ENCODE measurements around the gene TTBK1.

Gene TTBK1

DNA sequence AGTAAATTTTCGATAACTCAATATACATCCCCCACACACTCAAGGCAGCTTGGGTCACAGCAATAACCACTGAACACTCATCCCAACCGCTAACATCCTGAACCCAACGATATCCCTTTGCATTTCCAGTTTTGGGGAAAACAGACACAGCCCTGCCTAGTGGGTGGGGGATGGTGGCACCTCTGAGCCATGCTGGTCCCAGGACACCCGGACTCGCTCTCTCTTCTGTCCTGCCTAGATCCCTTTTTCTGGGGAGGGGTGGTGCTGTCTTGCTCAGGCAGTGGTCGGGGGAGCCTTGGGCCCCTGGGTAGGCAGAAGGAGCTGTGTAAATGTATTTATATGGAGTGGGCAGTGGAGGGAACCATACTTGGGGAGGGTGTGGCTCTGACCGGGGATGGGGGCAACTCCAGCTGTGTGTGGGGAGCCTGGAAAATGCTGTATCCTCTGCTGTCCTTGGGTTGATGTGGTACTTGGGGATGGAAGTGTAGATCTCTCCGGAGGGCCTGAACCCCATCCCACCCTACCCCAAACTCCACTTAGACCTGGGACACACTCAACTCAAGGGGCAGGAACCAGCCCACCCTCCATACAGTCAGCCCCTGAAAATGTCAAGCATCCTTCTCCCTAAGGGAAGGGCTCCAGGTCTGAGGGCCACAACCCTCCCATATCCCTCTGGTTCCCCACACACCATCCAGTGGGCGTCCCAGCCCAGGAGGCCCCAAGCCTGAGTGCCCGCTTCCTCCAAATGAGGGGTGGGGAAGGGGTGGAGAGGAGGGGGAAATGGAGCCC lies 31.0 kb downstream of the TTBK1 start:
- FAIRE-seq = no peak

DNA sequence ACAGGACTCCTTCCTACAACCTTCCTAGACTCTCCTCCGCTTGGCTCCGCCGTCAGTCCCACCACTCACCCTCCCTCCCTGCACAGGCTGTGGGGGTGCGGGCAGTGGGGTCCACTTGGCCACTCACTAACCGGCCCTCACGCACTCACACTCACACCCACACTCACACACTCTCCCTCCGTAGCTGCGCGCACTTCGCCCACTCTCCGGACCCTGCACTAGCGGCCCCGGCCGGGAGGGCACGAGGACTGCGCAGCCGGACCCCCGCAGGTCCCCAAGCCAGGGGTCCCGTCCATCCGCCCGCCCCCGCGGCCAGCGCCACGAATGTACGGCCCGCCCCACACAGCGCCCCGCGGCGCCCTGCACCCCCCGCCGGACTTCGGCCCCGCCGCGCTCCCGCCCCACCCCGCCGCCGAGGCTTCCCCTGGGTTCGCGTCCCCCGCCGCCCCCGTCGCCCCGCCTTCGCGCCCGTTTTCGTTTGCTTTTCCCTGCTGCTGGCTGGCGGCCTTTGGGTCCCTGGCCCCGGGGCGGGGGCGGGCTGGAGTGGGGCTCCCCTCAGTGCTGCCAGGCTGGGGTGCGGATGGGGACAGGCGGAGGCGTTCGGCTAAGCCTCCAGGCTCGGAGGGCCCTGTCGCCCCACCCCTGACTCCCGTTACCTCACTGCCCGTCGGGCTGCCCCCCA lies 31.8 kb downstream of the TTBK1 start:
- FAIRE-seq = no peak

DNA sequence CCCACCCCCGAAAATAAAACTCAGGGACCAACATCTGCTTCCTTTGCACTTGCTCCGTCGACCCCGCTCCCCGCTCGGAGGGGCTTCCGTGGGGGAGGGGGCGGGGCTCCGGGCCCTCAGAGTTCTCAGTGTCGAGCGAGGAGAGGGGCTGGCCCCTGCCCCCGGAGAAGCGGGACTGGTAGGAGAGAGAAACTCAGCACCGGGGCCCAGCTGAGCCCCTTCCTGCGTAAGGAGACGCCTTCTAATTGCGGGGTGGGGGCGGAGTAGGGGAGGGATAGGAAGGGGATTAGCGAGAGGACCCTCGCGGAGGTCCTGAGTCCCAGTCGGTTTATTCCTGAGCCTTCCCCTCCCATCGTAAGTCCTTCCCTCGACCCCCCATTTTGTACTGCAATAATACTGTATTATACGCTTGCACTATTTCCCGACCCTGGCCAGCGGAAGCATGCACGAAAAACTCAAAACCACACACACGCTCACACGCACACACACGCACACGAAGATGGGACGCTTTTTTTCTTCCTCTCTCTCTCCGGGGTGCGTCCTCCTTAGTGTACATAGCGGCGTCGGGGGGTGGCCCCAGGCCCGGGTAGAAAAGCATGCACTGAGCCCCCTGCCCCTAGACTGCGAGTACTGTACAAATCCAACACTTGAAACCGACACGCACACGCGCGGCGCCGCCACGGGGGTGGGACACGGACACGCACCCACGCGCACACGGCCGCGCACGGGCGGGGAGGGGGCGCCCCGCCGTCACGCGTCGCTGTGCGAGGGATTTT lies 32.7 kb downstream of the TTBK1 start:
- FAIRE-seq = no peak

DNA sequence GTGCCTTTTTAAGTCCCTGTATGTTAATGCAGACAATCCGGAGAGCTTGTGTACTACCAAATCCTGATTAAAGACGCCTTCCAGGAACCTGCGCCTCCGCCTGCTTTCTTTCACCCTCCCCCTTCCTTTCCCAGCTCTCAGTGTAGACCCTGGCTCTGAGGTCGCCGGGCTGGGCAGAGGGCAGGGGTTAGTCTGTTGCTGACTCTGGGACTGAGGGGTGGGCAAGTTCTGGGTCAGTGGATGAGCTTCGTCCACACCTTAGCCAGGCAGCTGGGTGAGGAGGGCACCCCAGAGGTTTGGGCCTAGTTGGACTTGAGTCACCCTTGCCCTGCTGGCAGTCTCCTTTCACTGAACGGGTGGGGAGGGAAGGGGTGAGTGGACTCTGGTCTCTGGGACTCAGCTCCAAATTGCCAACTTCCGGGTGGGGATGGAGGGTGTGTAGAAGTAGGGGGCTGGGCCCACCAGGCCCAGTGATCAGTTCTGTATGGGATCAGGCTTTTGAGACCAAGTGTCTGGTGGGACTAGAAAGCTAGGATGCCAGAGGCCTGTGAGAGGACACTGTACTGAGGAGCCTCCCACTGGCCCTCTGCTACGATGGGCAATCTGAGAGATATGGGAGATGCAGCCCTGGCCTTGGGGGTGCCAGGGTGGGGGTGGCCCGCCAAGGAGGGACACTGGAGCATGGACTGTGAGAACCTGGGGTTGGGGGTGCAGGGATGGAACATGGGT lies 33.5 kb downstream of the TTBK1 start:
- no peak for FAIRE-seq

DNA sequence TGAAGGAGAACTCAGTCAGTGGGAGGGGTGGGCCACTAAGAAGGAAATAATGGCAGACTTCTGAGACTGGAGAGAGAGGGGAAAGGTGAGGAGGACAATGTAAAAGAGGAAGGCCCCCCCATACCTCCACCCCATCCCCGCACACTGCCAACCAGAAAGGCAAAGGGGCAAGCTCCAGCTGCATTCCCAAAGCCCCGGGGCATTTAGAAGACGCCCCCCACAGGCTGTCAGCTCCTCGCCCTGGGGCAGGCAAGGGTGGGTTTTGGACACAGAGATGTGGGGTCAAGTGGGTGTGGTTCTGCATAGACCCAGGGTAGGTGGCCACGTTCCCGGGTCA lies 34.0 kb downstream of the TTBK1 start:
- FAIRE-seq = no peak

DNA sequence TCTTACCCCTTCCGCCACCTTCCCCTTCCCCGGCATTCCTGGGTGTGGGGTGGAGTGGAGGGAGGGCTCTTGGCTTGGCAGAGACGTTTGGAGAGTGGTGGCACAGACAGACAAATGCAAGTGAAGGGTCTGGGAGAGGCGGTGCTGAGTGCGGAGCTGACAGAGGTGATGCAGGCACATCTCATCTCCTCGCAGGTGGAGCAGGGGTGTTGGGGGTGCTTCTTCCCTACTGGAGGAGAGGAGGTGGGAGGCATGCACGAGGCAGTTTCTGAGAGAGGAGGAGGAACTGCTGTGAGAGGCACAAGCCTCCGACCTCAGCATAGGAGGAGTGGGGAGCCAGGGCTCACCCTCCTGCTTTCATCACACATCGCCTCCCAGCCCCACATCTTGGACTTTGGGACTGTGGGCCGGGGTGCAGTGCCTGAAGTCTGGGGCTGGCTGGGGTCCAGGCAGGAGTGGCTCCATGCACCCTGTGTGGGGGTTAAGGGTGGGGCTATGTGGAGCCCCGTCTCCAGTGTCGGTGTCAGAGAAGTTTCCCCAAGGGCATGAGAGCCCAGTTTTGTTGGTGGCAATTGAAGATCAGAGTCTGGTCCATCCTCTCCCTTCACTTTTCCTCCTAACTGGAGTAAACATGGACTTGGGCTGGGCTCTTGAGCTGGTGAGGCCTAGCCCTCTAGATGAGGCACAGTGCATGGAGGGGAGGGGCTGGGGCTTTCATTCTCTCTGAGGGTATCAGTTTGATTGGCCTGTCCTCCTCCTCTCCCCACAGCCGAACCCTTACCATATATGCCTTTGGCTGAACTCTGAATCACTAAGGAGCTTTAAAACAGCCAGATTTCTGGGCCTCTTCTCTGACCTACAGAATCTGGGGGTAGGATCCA lies 34.6 kb downstream of the TTBK1 start:
- no peak for FAIRE-seq

DNA sequence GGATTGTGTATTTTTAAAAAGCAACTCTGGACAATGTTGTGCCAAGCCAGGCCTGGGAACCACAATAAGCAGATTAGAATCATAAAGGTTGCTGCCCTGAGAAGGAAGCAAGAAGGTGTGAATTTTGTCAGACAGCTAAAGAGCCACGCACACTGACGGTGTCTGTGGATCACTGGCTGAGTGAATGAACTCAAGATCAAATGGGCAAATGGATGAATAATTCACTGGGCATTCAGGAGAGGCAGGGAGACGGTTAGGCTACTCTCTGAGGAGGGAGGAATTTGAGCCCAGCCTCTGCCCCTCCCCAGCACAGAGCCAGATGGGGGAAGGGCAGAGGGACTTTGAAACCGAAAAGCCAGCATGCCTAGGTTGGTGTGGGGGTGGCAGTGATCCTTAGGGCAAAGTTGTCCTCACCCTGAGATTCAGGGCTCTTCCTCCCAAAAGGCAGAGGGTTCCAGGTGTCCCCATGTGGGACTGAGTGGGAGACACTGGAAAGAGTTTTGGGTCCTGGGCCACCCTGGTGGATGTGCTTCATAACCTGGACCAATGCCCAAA lies 35.3 kb downstream of the TTBK1 start:
- FAIRE-seq = no peak

DNA sequence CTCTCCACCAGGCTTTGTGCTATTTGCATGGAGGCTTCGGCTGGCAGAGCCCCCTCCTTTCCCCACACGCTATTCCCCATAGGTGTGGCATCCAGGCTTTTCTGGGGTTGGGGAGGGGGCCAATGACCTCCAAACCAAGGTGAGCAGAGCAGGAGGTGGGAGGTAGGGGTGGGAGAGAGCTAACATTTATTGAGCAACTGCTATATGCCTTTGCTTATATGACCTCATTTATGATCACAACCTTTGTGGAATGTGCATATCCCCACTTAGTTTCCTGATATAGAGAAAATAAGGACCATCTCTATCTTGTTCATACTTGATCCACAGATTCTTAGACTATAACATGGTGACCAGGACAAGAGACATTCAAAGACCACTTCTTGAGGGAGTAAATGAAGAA lies 37.0 kb downstream of the TTBK1 start:
- FAIRE-seq = no peak

DNA sequence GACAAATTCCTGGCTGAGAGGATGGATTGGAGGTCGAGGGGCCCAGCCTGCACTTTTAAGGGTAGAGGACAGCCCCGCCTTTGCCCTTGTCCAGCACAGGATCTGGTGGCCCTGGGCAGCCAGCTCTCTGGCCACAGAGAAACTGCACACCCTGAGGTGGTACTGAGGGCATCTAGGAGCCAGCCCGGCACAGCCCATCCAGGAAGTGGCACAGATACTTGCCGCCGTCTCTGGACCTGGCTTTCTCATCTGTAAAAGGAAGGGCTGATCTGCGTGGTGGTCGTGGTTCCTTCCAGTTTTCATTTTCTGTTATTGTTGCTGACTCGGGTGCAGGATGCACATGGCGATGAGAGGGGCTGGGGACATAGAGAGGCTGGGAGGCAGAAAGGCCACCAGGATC lies 38.8 kb downstream of the TTBK1 start:
- no peak for FAIRE-seq

DNA sequence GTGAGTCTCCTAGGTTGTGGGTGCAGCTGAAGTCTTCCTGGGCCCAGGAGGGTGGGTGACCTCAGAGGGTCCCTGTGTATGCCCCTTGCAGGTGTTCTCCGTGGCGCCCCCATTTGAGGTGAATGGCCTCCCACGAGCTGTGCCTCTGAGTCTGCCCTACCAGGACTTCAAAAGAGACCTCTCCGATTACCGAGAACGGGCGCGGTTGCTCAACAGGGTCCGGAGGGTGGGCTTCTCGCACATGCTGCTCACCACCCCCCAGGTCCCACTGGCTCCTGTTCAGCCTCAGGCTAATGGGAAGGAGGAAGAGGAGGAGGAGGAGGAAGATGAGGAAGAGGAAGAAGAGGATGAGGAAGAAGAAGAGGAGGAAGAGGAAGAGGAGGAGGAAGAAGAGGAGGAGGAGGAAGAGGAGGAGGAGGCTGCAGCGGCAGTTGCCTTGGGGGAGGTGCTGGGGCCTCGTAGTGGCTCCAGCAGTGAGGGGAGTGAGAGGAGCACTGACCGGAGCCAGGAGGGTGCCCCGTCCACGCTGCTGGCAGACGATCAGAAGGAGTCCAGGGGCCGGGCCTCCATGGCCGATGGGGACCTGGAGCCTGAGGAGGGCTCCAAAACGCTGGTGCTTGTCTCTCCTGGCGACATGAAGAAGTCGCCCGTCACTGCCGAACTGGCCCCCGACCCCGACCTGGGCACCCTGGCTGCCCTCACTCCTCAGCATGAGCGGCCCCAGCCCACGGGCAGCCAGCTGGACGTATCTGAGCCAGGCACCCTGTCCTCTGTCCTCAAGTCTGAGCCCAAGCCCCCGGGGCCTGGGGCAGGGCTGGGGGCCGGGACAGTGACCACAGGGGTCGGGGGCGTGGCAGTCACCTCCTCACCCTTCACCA lies 39.6 kb downstream of the TTBK1 start:
- no peak for FAIRE-seq

DNA sequence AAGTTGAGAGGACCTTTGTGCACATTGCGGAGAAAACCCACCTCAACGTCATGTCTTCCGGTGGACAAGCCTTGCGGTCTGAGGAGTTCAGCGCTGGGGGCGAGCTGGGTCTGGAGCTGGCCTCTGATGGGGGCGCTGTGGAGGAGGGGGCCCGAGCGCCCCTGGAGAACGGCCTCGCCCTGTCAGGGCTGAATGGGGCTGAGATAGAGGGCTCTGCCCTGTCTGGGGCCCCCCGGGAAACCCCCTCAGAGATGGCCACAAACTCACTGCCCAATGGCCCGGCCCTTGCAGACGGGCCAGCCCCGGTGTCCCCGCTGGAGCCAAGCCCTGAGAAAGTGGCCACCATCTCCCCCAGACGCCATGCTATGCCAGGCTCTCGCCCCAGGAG lies 40.2 kb downstream of the TTBK1 start:
- no peak for FAIRE-seq

DNA sequence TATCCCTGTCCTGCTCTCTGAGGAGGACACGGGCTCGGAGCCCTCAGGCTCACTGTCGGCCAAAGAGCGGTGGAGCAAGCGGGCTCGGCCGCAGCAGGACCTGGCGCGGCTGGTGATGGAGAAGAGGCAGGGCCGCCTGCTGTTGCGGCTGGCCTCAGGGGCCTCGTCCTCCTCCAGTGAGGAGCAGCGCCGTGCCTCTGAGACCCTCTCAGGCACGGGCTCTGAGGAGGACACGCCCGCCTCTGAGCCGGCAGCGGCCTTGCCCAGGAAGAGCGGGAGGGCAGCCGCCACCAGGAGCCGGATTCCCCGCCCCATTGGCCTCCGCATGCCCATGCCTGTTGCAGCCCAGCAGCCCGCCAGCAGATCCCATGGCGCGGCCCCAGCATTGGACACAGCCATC lies 40.6 kb downstream of the TTBK1 start:
- FAIRE-seq = no peak

DNA sequence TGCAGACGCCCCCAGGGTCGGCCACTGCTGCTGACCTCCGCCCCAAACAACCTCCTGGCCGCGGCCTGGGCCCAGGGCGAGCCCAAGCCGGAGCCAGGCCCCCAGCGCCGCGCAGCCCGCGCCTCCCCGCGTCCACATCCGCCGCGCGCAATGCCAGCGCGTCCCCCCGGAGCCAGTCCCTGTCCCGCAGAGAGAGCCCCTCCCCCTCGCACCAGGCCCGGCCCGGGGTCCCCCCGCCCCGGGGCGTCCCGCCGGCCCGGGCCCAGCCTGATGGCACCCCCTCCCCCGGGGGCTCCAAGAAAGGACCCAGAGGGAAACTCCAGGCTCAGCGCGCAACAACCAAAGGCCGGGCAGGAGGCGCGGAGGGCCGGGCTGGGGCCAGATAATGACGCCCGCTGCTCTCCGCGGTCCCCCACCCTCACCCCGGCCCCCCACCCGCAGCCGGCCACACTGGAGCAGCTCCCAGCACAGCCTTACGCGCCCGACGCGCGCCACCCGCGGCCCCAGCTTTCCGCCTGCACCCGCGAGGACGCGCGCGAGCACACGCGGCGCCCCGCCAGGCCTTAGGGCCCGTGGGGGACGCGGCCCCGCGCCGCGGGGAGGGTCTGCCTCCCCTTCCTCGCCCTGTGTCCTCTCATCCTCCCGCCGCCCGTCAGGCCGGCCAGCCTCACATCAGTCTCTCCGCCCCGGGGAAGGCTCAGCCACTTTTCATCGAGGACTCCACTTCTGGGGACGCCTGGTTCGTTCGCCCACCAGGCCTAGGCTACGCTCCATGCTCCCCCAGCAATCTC lies 41.9 kb downstream of the TTBK1 start:
- no peak for FAIRE-seq

DNA sequence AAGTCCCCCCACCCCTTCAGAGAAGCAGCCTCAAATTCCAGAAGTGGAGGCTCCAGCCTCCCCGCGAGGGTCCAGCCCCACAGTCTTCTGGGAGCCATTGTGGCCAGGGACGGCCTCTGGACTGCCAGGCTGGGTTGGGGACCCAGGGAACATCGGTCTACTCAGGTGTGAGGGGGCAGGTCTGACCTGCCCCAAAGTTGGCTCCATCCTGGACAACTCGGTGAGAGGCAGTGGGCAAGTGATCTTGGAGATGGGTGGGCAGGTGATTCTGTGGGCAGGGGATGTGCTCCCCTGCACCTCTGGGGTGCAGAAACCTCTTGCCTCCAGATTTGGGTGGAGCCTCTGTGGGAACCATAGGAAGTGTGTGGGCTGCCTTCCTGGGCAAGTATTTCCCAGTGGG lies 42.6 kb downstream of the TTBK1 start:
- no peak for FAIRE-seq

DNA sequence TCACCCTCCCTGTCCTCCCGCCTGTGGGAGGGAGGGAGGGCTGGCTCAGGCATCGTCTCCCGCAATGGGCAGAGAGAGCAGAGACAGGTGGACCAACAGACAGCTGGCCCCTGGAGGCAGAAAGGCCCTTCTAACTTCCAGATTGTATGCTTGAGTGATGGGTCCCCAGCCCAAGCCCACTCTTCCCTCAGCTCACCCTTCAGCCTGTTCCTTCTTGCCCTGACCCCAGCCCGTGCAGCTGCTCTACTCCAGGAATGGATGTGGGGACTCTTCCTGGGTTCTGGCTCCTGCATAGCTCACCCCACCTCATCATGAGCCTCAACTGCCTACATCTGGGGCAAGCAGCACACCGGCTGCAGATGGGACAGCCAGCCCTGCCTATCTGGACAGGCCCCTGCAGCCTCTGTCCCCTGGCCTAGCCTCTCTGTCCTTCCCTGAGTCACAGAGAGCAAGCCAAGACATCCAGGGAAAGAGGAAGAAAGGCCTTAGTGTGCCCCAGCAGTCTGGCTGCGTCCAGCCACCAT lies 43.2 kb downstream of the TTBK1 start:
- FAIRE-seq = no peak

DNA sequence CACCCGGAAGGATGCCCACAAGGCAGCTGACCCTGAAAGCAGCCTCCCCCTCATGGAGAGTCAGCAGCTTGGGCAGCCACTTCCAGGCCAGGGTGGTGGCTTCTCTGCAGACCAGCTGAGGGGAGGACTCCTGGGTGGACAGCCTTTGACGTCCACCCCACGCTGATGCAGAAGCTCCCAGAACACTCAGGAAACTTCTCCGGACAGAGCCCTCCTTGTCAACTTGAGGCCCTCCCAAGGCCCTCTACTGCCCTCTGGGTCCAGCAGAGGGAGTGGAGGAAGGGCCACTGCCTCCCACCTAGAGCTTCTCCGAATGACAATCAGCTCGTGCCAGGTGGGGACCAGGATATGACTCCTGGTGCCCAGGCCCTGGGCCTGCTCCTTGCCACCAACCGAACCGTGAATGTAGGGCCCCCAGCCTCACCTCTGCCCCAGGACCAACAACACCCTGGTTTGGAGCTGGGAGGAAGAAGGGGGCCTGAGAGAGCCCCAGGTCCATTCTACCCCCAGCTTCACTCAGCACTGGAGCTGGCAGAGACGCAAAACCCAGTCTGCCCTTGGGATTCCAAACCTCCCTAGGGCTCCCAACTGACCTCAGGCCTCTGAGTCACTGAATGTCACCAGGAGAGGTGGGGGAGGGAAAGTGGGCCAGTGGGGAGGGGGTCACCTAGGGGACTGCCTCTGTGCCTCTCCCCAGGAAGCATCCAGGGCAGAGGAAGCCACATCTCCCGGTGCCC lies 43.9 kb downstream of the TTBK1 start:
- FAIRE-seq = no peak

DNA sequence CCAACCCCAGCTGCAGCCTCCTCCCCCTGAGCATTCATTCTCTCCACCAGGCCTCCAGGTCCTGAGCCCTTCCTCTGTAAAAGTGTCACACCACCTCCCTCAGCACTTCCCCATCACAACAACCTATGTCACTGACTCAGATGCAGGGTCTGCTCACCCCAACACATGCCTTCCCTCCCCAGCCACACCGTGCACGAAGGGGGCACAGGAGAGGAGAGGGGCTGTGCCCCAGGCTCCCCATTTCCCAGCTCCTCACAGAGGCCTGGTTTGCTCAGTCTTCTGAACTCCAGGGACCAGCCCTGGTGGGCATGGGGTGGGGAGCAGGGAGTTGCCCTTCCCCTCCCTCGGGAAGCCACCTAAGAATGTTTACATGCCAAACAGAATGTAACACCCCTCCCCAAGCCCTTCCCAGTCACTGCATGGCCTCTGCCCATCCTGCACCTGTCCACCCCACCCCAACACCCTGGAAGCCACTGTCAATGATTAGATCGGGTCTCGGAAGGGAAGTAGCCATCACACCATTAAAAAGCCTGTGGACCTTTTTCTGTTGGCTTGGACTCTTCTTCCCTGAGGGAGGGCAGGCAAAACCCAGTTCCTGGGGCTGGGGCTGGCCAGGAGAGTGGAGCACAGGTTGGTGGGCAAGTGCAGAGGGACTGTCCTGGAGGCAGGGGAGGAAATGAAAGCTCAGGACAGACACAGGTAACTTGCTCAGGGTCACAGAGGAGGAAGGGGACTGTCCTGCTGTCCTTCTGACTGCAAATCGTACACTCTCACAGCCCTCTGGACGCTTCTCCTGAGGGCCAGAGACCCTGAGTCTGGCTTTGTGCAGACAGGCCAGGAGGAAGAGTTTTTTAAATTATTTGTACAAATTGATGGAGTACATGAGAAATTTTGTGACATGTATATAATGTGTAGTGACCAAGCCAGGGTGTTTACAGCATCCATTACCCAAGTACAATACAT lies 44.7 kb downstream of the TTBK1 start:
- no peak for FAIRE-seq

All from TTC549 (cell line).